NCI-H1092 treated with DMSO at 0.1 percent for 48 hours (cell line): ENCODE measurements around the gene FPR3.

Source experiments
- DNase-seq: peaks from one replicate; lab custom pipeline; 2025; lab: John Stamatoyannopoulos, UW

Gene FPR3

GRCh38 chr19:51807111-51807701 is 12.2 kb downstream of the FPR3 start:
- no peak for DNase-seq

- no peak for DNase-seq
Measured at GRCh38 chr19:51807925-51808324, 13.0 kb downstream of the FPR3 start.

- no peak for DNase-seq
Measured at GRCh38 chr19:51808333-51808986, 13.5 kb downstream of the FPR3 start.

- no peak for DNase-seq
Measured at GRCh38 chr19:51809787-51810186, 14.8 kb downstream of the FPR3 start.

- DNase-seq = no peak
Measured at GRCh38 chr19:51810223-51810622, 15.3 kb downstream of the FPR3 start.

GRCh38 chr19:51811344-51811743 is 16.4 kb downstream of the FPR3 start:
- DNase-seq = no peak

- DNase-seq = no peak
Measured at GRCh38 chr19:51815043-51815442, 20.1 kb downstream of the FPR3 start.

- no peak for DNase-seq
Measured at GRCh38 chr19:51816711-51817110, 21.8 kb downstream of the FPR3 start.

GRCh38 chr19:51820011-51820410 is 25.1 kb downstream of the FPR3 start:
- no peak for DNase-seq

- DNase-seq = no peak
Measured at GRCh38 chr19:51820831-51821446, 26.0 kb downstream of the FPR3 start.

- no peak for DNase-seq
Measured at GRCh38 chr19:51821456-51821855, 26.5 kb downstream of the FPR3 start.

- DNase-seq = no peak
Measured at GRCh38 chr19:51821921-51822320, 27.0 kb downstream of the FPR3 start.

- no peak for DNase-seq
Measured at GRCh38 chr19:51822325-51822724, 27.4 kb downstream of the FPR3 start.

- no peak for DNase-seq
Measured at GRCh38 chr19:51822946-51823345, 28.0 kb downstream of the FPR3 start.

- DNase-seq = no peak
Measured at GRCh38 chr19:51824281-51825005, 29.5 kb downstream of the FPR3 start.

GRCh38 chr19:51830274-51830673 is 35.3 kb downstream of the FPR3 start:
- no peak for DNase-seq

GRCh38 chr19:51837145-51837544 is 42.2 kb downstream of the FPR3 start:
- DNase-seq = no peak

- no peak for DNase-seq
Measured at GRCh38 chr19:51861870-51862622, 67.1 kb downstream of the FPR3 start.

GRCh38 chr19:51873097-51873496 is 78.1 kb downstream of the FPR3 start:
- DNase-seq = no peak
